ENCODE measurements around the gene MEAK7.

Gene MEAK7

DNA sequence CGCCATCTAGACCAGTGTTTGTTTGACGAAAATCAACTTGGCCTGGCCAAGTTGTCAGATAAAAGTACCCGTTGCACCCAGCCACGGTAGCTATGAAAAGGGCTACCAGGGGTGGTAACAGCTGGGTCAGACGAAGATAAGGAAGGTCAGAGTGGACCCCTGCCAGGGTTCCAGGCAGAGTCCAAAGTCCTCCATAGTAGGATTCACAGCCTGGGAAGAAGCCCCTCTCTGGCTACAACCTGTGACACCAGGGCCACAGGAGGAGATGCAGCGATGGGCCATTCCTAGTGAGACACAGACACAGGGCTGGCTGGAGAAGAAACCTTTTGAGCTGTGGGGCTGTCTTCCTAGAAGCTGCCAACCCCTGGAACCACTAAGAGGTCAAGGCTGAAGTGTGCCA is 39.3 kb downstream of the MEAK7 start:
- DNase-seq (ENCODE audit: low read depth): no peak

DNA sequence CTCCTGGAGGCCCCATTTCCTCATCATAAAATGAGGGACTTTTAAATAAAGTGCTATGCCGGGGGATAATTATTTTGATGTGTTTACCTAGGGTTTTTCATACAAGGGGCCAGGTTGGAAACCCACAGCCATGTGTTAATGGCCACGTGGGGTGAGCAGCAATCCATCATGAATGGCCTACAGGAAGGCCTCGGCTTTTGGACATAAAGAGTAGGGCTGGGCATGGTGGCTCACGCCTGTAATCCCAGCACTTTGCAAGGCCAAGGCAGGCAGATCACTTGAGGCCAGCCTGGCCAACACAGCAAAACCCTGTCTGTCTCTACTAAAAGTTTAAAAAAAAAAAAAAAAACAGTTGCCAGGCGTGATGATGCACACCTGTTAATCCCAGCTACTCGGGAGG is 40.3 kb downstream of the MEAK7 start:
- no peak for DNase-seq (ENCODE audit: low read depth)

DNA sequence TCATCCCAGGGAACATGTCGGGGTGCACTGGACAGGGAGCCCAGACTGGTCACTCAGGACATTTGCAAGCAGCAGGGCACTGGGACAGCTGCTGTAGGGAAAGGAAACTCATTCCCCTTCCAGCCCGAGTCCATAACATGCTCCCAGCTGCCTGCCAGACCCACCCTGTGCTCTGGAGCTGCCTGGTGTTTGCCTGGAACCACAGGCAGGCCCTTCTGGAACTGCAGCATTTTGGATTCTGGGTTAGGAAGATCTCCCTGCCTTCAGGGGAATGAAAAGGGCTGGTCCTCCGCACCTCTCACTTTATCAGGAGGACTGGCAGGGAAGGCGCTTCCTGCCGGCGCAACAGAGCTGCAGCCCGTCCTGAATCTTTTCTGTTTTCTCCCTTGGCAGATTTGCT is 41.2 kb downstream of the MEAK7 start:
- no peak for DNase-seq (ENCODE audit: low read depth)

DNA sequence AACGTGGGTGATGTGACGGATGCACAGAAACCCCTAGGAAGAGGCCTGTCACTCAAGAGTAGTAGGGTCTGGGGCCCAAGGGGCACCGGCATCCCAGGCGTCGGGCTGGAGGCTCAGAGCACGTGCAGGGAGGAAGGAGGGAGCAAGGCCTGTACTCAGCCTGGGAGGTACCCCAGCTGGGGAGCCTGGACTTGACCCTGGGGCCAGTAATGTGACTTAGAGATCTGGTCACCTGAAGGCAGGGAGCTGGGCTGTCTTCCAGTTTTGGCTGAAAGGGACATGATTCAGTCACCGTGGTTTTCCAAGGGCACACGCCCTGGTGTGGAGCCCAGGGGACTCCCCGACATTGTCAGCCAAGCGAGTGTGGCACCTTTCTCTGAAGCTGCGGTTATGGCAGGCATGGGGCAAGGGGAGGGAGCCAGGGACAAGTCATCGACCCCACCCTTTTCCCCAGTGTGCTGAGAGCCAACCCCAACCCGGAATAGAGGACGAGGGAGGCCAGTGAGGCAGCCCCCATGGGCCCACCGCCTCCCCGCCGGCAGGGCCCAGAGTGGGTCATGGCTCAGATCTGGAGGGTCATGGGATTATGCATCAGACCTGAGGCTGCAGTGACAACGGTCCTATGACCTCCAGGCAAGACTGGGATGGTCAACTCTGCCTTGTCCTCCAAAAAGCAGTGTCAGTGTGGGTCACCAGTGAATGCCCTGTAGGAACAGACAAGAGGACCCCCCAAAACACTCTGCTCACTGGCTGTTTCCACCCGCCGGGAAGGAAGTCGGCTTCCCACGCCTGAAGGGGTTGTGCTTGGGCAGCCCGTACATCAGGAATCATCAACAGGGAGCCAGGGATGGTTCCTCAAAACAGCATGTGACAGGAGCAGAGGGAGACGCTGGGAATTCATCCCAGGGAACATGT is 41.9 kb downstream of the MEAK7 start:
- no peak for DNase-seq (ENCODE audit: low read depth)

DNA sequence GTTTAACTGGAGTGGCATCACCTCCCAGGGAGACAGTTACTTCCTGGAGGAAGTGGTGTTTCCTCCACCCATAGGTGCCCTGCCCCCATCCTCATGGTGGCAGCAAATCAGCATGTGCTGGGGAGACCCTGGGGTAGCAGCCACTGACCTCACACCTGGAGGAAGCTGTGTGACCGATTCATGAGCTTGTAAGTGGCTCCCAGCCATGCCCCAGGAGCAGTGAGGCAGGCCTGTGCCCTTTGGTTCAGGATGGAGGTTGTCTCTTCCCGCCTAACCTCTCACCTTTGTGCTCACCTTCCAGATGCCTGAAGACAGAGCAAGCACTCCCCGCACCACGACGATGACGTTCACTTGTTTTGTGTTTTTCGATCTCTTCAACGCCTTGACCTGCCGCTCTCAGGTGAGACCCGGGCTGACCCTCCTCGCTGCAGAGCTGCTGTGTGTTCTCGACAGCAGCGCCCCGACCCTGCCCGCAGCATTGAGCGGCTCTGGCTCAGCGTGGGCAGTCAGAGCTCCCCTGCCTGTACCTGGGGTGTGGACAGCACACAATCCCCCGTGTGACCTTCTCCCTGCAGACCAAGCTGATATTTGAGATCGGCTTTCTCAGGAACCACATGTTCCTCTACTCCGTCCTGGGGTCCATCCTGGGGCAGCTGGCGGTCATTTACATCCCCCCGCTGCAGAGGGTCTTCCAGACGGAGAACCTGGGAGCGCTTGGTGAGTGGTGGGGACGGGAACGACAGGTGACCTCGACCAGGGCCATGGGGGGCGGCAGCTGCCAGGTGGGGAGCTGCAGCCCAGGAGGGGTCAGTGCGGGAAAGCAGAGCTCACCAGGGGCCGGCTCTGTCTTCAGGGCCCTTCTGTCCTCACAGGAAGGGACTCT is 42.8 kb downstream of the MEAK7 start:
- DNase-seq (ENCODE audit: low read depth): no peak

DNA sequence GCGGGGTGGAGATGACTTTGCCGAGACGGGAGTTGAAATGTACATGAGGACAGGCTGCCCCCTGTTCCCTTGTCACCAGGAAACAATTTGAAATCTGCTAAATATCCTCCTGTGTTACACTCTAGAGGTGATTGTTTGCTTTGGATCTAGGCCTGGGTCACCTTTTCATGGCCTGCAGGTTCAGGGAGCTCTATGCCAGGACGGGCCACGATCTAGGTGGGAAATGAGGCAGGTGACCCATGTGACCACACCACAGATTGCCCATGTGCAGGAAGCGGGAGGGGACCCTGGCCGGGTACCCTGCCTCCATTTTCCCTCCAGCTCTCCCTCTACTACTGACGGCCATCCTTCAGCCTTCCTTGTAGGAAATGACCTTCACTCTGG is 43.4 kb downstream of the MEAK7 start:
- no peak for DNase-seq (ENCODE audit: low read depth)

DNA sequence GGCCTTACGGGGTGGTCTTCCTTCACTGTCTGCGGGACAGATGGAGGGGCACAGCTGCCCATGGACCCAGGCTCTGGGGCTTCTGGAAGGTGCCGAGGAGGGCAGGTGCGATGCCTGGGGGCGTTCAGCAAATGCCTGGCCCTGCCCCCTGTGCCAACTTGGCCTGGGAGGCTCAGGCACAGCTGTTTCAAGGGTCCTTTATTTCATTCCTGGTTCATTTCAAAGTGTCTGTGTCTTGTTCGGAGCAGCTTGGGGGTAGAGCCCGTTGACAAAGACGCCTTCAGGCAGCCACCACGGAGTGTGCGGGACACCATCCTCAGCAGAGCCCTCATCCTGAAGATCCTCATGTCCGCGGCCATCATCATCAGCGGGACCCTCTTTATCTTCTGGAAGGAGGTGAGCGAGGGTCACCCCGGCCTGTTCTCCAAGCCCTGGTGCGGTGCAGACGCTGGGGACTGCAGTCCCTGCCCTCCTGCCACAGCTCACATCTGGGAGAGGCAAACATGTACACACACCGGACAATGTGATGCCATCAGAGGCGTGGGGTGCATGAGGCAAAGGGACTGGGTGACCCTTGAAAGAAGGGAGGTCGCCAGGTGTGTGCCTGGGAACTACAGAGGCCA is 43.9 kb downstream of the MEAK7 start:
- DNase-seq (ENCODE audit: low read depth): no peak

DNA sequence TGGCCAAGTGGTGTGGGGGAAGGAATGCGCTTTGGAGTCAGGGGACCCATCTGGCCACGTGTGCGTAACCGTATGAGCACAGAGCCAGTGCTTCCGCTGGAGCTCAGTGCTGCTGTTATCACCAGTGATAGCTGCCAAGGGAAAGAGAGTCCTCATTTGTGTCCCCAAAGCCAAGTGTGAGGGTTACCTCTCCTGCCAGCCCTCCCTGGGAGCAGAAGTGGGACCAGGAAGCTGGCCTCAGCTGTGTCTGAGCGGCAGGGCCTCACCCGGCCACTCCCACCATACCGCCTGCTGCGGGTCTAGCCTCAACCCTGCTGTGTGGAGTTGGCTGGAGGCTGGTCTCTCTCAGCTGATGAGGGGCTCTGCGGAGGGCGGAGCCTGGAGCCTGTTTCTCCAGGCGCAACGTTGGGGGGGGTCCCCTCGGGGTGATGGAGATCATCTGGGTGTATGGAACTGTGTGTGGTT is 44.5 kb downstream of the MEAK7 start:
- no peak for DNase-seq (ENCODE audit: low read depth)

DNA sequence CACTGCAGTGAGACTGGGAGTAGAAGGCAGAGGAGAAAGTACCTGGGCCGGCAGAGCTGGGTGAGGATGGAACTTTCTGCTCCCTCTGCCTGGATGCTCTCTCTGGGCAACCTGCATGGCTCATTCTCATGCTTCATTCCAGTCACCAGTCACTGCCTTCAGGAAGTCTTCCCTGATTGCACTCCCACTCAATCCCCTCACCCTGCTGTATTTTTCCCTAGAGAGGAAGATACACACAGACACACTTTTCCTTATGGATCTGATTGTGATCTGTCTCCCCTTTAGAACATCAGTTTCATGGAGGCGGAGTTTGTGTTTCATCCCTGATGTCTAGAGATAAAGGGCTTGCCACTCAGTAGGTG is 44.9 kb downstream of the MEAK7 start:
- DNase-seq (ENCODE audit: low read depth): no peak

DNA sequence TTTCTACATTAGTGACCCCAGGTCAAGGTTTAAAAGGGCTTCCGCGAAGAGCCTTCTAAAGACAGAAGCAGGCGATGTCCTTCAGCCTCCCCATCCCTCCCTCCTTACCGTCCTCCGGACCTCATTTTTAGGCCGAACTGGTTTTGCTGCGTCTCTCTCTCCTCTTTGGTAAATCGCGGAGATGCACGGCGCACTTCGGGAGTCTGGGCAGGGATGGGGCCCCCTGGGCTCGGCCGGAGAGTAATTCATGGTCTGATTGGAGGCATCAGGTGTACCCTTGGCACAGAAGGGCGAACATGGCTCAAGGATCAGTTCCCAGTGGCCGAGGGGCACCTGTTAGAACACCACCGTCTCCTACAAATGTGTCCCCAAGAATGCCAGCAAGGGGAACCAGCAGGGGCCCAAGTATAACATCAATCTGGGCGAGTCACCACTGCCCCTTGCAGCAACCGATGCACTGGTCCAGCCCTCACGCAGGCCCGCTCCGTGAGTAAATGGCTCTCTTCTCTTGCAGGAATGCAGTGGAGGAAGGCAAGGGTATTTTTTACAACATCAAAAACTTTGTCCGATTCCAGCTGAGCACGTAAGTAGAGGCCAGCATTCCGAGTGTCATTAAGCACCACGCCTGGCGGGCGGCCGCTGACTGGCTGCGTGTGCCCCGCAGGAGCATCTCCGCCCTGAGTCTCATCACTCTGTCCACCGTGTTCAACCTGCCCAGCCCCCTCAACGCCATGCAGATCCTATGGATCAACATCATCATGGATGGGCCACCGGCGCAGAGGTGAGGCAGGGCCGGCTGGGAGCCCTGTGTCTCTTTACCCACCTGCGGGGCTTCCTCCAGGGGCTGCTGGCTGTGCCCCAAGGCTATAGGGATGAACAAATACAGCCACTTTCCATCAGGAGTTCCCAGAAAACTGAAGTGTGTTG is 45.6 kb downstream of the MEAK7 start:
- DNase-seq (ENCODE audit: low read depth): no peak

DNA sequence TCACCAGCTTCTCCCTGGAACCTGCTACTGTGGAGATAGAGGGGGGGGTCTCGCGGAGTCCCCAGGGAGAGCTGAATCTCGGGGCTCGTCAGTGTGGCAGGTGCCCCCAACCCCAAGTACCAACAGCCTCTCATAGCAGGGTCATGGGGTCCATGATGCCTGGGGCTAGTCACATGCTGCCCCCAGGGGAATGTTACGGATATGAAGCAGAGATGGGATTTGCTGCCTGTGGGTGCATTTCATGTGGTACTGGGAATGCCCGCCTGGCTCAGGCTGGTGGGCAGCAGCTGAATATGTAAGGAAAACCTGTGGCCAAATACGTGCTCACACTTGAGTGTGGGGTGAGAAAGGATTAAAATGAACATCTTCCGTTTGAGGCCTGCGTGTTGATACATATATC is 49.4 kb downstream of the MEAK7 start:
- DNase-seq (ENCODE audit: low read depth): no peak

All from stromal cell of bone marrow (primary cell).